GM12864 (cell line): ENCODE measurements around the gene TBX1.

Experiments used
- DNase-seq: peaks from one replicate; pipeline ENCODE4 v3.0.0-alpha.2; 2011; ENCODE audit warnings: low read depth
- H3K4me3 ChIP-seq: 2 replicates; pipeline ENCODE4 v1.5.1; 2011; ENCODE audit warnings: mild to moderate bottlenecking, low read depth, low read length, control low read depth
- TF ChIP-seq, protein P1 (sequence below): IDR thresholded peaks from 2 replicates; pipeline ENCODE4 v1.5.1; 2011; ENCODE audit warnings: low read depth, mild to moderate bottlenecking, moderate library complexity, low read length, control low read depth, inconsistent platforms; ENCODE audit errors: missing control alignments

The TBX1 gene

DNA sequence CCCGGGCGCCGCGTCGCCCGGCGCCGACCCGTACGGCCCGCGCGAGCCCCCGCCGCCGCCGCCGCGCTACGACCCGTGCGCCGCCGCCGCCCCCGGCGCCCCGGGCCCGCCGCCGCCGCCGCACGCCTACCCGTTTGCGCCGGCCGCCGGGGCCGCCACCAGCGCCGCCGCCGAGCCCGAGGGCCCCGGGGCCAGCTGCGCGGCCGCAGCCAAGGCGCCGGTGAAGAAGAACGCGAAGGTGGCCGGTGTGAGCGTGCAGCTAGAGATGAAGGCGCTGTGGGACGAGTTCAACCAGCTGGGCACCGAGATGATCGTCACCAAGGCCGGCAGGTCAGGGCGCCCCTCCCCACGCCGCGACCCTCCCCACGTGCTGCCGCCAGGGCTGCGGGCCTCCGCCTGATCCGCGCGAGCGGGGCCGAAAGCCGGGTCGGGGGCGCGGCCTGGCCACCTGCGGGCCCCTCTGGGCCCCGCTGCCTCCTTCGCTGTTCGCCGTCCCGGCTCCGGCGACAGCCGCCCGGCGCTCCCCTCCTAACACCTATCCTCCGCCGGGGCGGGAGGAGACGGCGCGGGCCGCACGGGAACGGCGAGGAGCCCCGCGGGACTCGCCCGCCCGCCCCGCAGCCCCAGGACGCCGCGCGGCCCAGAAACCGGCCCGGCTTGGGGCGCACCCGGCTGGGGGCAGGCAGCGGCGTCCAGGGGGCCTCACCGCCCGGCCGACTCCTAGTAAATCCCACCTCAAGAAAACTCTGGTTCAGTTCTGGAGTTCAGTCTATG lies 560 bp downstream of the TBX1 start:
- TF ChIP-seq, protein P1, sequence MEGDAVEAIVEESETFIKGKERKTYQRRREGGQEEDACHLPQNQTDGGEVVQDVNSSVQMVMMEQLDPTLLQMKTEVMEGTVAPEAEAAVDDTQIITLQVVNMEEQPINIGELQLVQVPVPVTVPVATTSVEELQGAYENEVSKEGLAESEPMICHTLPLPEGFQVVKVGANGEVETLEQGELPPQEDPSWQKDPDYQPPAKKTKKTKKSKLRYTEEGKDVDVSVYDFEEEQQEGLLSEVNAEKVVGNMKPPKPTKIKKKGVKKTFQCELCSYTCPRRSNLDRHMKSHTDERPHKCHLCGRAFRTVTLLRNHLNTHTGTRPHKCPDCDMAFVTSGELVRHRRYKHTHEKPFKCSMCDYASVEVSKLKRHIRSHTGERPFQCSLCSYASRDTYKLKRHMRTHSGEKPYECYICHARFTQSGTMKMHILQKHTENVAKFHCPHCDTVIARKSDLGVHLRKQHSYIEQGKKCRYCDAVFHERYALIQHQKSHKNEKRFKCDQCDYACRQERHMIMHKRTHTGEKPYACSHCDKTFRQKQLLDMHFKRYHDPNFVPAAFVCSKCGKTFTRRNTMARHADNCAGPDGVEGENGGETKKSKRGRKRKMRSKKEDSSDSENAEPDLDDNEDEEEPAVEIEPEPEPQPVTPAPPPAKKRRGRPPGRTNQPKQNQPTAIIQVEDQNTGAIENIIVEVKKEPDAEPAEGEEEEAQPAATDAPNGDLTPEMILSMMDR: no peak
- DNase-seq: no peak
- H3K4me3 ChIP-seq: no peak overlapping the region

DNA sequence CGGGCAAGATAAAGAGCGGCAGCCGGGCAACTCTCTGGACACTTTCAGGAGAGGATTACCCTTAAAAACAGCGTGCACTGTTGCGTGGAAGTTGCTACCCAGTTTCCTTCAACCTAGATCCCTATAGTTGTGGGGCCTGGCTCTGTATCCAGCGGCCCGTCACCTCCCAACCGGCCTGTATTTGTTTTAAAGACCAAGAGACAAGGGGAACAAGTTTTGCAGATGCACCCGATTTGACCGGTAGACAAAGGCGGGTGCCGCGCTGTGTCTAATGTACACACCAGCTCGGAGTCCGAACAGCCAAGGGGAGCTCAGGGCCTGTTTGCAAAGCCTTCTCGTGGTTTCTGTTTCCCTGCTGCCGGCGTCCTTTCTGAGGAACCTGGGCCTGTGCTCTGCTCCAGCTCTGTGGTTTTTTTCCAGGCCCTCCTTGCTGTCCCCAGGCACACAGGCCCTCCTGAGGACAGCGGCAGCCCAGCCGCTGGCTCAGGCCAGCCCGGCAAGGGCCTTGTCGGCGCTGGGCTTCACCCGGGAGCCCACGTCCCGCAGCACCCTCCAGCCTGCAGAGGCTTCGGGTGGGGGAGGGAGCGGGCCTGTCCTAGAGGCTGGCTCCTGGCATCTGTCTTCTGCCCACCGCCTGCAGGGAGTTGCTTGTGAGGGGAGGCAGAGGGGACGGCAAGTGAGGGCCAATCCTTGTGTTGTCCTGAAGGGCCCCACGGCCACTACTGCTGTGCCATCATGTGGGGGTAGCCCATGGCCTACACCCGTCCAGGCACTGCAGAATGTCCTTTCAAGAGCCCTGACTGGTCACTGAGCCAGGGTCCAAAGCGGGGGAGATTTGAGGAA lies 1.4 kb downstream of the TBX1 start:
- H3K4me3 ChIP-seq: no peak overlapping the region
- no peak for DNase-seq
- TF ChIP-seq, protein P1: no peak

DNA sequence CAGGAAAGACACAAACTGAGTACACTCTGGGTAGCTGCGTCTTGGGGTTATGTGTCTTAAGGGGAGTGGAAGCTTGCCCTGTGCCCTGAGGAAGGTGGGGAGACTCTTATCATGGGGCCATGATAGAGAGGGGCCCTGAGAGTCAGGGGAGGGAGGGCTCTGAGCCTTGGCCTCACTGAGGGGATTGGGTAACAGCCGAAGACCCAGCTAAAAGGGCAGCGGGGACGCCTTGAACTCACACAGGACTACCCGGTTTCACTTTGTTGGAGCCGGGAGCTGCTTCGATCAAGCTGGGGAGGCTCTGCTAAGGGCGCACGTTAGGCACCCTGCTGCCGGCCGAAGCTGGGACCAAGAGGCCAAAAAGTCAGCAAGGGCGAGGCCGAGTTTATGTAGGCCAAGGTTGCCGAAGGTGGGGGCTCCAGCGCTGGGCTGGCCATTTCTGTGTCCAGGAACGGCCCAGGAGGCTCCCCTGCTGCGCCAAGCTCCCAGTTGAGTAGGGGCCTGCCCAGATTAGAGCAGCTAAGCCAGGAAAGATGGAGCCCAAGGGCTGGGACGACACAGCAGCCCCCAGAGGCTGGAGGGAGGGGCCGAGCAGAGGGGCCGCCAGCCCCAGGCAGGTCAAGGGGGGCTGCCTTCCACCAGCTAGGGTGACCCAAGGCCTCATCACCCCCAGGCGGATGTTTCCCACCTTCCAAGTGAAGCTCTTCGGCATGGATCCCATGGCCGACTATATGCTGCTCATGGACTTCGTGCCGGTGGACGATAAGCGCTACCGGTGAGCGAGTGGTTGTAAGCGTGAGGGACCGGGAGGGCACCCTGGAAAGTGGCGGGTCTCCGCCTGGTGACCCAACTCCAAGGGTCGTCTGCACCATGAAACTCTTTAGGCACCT lies 2.2 kb downstream of the TBX1 start:
- no peak for DNase-seq
- no peak overlapping the region for H3K4me3 ChIP-seq
- TF ChIP-seq, protein P1: no peak

DNA sequence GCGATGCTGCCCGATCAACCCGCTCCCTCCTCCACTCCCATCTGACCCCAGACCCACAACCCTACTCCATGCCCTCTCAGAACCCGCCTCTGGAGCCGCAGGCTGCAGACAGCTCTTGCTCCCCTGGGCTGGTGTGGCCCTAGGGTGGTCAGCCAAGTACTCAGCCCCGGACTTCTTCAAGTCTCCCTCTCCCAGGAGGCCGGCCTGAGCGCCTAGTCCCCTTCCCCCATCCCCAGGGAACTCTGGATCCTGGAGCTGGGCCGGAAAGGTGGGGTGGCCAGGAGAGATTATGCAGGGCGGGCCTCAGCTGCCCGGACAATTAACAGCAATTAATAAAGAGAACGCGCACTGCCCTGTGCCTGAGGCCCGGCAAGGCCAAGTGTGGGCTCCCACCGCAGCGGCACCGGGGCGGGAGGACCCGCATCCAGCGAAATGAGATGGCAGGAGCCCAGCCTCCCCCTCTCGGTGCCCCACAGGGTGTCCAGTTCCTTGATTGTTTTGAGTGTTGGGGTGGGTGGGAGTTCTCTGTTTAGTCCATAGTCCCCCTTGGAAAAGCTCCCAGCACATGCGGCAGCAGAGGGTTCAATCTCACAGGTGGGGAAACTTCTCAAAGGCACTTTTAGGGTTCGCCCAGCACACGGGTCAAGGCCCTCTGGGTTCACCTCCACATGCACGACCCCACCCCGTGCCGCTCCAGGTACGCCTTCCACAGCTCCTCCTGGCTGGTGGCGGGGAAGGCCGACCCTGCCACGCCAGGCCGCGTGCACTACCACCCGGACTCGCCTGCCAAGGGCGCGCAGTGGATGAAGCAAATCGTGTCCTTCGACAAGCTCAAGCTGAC lies 3.1 kb downstream of the TBX1 start:
- TF ChIP-seq, protein P1: no peak
- no peak overlapping the region for H3K4me3 ChIP-seq
- no peak for DNase-seq

DNA sequence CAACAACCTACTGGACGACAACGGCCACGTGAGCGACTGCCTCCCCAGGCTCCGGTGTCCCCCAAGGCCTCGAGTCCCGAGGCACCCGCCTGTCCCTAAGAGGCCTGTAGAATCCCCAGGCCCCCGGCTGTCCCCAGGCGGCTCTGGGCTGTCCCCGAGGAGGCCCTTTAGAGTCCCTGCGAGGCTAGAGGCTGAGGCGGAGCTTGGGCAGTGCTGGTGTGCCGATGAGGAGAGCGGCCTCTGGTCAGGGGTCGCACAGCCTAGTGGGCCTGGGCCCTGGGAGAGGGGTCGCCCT lies 3.7 kb downstream of the TBX1 start:
- no peak for DNase-seq
- no peak overlapping the region for H3K4me3 ChIP-seq
- TF ChIP-seq, protein P1: no peak
